Smooth muscle cell (in vitro differentiated cells): ENCODE data around the gene SCTR. TPM values are rescaled to one million over a fixed set of nuclear protein-coding genes. Genes with fewer than 3 reads are reported as not detected.

Source experiments
- DNase-seq: peaks from one replicate; lab custom pipeline; 2025; ENCODE audit not compliant: unreplicated experiment; lab: John Stamatoyannopoulos, UW
- H2AFZ ChIP-seq: fragments of 200-600 bp; sonication (generic); 2 replicates; pipeline ENCODE4 v1.6.0; 2016; ENCODE audit warnings: antibody characterized with exemption, low read depth, mild to moderate bottlenecking
- H3F3A ChIP-seq: fragments of 200-600 bp; sonication (generic); 2 replicates; pipeline ENCODE4 v1.6.0; 2017; ENCODE audit warnings: antibody characterized with exemption, low read depth
- H3K27ac ChIP-seq: fragments of 200-600 bp; sonication (generic); 2 replicates; pipeline ENCODE4 v1.5.1; 2016; ENCODE audit warnings: low read depth, mild to moderate bottlenecking
- H3K27me3 ChIP-seq: fragments of 200-600 bp; sonication (generic); 2 replicates; pipeline ENCODE4 v1.6.1; 2016; ENCODE audit warnings: low read depth, mild to moderate bottlenecking
- H3K36me3 ChIP-seq: fragments of 200-600 bp; sonication (generic); 2 replicates; pipeline ENCODE4 v1.5.1; 2016; ENCODE audit warnings: low read depth
- H3K4me1 ChIP-seq: fragments of 200-600 bp; sonication (generic); 2 replicates; pipeline ENCODE4 v1.5.1; 2016; ENCODE audit warnings: low read depth
- H3K4me2 ChIP-seq: fragments of 200-600 bp; sonication (generic); 2 replicates; pipeline ENCODE4 v1.6.0; 2016; ENCODE audit warnings: mild to moderate bottlenecking
- H3K4me3 ChIP-seq: fragments of 200-600 bp; sonication (generic); 2 replicates; pipeline ENCODE4 v1.5.1; 2016; ENCODE audit warnings: mild to moderate bottlenecking
- H3K79me2 ChIP-seq: fragments of 200-600 bp; sonication (generic); 2 replicates; pipeline ENCODE4 v1.6.0; 2016; ENCODE audit warnings: low read depth, mild to moderate bottlenecking
- H3K9ac ChIP-seq: fragments of 200-600 bp; sonication (generic); 2 replicates; pipeline ENCODE4 v1.6.0; 2016; ENCODE audit warnings: low read depth
- H3K9me3 ChIP-seq: fragments of 200-600 bp; sonication (generic); replicated peaks from 2 replicates; pipeline ENCODE4 v1.5.1; 2016; ENCODE audit warnings: low read depth
- H4K20me1 ChIP-seq: fragments of 200-600 bp; sonication (generic); 2 replicates; pipeline ENCODE4 v1.6.0; 2016; ENCODE audit warnings: low read depth
- WGBS: methylation state at CpG from one replicate; pipeline ENCODE4 v1.1.7; 2016; ENCODE audit warnings: low lambda C conversion rate; 5-methylcytosine and 5-hydroxymethylcytosine counted together
- polyA plus RNA-seq: library from polyadenylated mRNA; unstranded; fragments of >200 nt; fragmentation: Nextera tagmentation; extraction: Ambion mirVana; gene quantifications from 2 replicates; pipeline ENCODE4 v1.2.1, GENCODE V29; 2016
- total RNA-seq: library from RNA; depleted of rRNA; stranded (reverse); fragments of >200 nt; gene quantifications from 2 replicates; pipeline ENCODE4 v1.2.3, GENCODE V29; 2014
- TF ChIP-seq, protein P1 (sequence below): fragments of 200-600 bp; sonication (generic); IDR thresholded peaks from 2 replicates; pipeline ENCODE4 v1.5.1; 2017; ENCODE audit warnings: borderline replicate concordance, mild to moderate bottlenecking, antibody characterized with exemption; ENCODE audit not compliant: insufficient read depth, poor library complexity, severe bottlenecking

The SCTR gene
- total and polyA plus RNA-seq, 2 experiments from 2014 or later = not detected

DNA sequence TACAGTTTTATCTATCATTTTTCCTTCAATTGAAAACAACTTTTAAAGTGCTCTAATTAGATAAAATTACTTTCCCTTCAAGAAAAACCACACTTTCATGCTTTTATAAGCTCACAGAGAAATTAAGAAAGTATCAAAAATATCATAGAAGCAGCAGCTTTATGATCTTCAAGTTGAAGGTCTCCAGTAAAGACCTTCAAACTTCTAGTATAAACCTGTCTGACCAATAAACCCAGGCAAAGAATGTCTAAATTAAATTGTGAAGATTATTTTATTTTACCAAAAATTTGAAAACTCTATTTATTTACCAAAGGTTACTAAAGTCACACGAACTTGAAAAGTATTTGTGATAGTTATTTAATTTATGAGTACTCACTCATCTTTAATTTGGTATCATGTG, 9.3 kb upstream of the SCTR start:
- no peak overlapping the region for H3K9ac ChIP-seq
- H3K4me2 ChIP-seq = no peak overlapping the region
- peaks cover 2% of the 10 kb centered on the region for H3K27me3 ChIP-seq
- no peak overlapping the region for H2AFZ ChIP-seq
- H4K20me1 ChIP-seq = no peaks in the 10 kb centered on the region
- H3K79me2 ChIP-seq = no peaks in the 10 kb centered on the region
- no peak for DNase-seq
- H3K4me3 ChIP-seq = no peak overlapping the region
- H3K9me3 ChIP-seq = no peaks in the 10 kb centered on the region
- WGBS = 82% methylated on average over 1 of the region's 1 CpG
- no peaks in the 10 kb centered on the region for H3K4me1 ChIP-seq
- TF ChIP-seq, protein P1, sequence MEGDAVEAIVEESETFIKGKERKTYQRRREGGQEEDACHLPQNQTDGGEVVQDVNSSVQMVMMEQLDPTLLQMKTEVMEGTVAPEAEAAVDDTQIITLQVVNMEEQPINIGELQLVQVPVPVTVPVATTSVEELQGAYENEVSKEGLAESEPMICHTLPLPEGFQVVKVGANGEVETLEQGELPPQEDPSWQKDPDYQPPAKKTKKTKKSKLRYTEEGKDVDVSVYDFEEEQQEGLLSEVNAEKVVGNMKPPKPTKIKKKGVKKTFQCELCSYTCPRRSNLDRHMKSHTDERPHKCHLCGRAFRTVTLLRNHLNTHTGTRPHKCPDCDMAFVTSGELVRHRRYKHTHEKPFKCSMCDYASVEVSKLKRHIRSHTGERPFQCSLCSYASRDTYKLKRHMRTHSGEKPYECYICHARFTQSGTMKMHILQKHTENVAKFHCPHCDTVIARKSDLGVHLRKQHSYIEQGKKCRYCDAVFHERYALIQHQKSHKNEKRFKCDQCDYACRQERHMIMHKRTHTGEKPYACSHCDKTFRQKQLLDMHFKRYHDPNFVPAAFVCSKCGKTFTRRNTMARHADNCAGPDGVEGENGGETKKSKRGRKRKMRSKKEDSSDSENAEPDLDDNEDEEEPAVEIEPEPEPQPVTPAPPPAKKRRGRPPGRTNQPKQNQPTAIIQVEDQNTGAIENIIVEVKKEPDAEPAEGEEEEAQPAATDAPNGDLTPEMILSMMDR = no peak
- no peak overlapping the region for H3K27ac ChIP-seq
- H3K36me3 ChIP-seq = no peaks in the 10 kb centered on the region
- no peaks in the 10 kb centered on the region for H3F3A ChIP-seq

DNA sequence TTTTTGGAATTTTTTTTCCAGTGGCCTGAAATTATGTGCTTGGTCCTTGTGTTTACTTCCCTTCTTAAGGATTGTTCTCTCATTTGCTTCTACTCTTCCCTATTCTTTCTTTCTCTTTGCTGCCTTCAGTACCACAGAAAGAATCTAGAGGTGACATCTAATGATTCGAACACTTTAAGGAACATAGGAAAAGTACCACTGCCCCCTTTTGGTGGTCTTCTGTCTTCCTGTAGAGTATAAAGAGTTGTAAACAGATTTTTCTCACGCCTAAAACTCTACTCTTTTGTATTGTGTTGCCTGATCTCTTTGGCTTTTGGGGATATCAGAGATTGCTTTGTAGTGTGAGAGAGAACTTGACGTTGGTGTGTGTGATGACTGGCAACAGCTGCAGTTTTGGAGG, 7.0 kb upstream of the SCTR start:
- H3K9me3 ChIP-seq = no peaks in the 10 kb centered on the region
- no peaks in the 10 kb centered on the region for H3K36me3 ChIP-seq
- no peak overlapping the region for H2AFZ ChIP-seq
- H3K9ac ChIP-seq = no peak overlapping the region
- H3K4me1 ChIP-seq = no peaks in the 10 kb centered on the region
- no peaks in the 10 kb centered on the region for H4K20me1 ChIP-seq
- H3K27ac ChIP-seq = no peak overlapping the region
- H3F3A ChIP-seq = no peaks in the 10 kb centered on the region
- H3K79me2 ChIP-seq = no peaks in the 10 kb centered on the region
- 43% methylated on average over 3 of the region's 3 CpGs for WGBS
- H3K4me2 ChIP-seq = no peak overlapping the region
- TF ChIP-seq, protein P1 = no peak
- no peak overlapping the region for H3K4me3 ChIP-seq
- peaks cover 22% of the 10 kb centered on the region for H3K27me3 ChIP-seq
- DNase-seq = no peak

DNA sequence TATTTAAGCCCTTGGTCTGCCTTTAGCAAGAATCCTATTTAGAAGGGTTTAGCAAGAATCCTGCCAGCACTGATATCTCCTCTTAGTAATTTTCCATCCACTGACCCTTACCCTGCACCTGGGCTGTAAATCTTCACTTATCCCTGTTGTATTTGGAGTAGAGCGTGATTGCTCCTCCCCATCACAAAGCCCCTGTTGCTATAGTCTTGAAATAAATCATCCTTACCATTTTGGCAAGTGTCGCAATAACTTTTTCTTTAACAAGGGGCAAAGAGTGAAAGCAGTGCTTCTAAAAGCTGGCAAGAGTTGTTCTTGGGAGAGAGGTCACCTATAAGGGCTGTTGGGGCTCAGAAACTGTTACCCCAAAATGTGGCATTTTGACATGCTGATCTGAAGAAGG, 3.7 kb upstream of the SCTR start:
- 85% methylated on average over 2 of the region's 2 CpGs for WGBS
- no peak for DNase-seq
- peaks cover 55% of the 10 kb centered on the region for H3K27me3 ChIP-seq
- no peaks in the 10 kb centered on the region for H3F3A ChIP-seq
- TF ChIP-seq, protein P1 = no peak
- no peak overlapping the region for H3K4me3 ChIP-seq
- H3K9me3 ChIP-seq = no peaks in the 10 kb centered on the region
- H2AFZ ChIP-seq = no peak overlapping the region
- H3K36me3 ChIP-seq = no peaks in the 10 kb centered on the region
- H3K4me2 ChIP-seq = no peak overlapping the region
- H3K9ac ChIP-seq = no peak overlapping the region
- no peak overlapping the region for H3K27ac ChIP-seq
- no peaks in the 10 kb centered on the region for H4K20me1 ChIP-seq
- no peaks in the 10 kb centered on the region for H3K79me2 ChIP-seq
- H3K4me1 ChIP-seq = peaks cover 4% of the 10 kb centered on the region

DNA sequence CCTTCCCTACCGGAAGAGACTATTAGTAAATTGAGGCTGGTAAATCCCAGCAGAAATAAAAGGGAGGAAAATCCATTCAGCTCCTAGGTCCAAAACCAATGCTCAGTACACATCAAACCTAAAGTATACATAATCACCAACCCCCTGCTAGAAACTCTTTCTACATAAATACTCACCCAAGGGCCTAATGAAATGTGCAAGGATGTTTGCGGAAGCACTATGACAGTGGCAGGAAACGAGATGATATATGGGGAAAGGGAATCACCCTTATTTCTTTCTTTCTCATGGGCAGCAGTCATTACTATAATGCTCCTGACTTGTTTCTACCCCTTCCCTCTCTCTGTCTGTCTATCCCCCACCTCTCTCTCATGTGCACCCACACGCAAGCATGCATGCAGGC, 1.3 kb upstream of the SCTR start:
- DNase-seq = no peak
- Histone ChIP-seq H3K27me3 (peaks cover 79% of the 10 kb centered on the region), H3K27ac (no peak overlapping the region), H3K4me2 (no peak overlapping the region), H3K4me3 (no peak overlapping the region), H3K79me2 (no peaks in the 10 kb centered on the region), H3K4me1 (peaks cover 4% of the 10 kb centered on the region), H4K20me1 (no peaks in the 10 kb centered on the region), H3K9me3 (no peaks in the 10 kb centered on the region), H2AFZ (no peak overlapping the region), H3F3A (no peaks in the 10 kb centered on the region), H3K9ac (no peak overlapping the region), H3K36me3 (no peaks in the 10 kb centered on the region)
- 87% methylated on average over 4 of the region's 4 CpGs for WGBS
- TF ChIP-seq, protein P1 = no peak
